Right renal cortex interstitium (tissue), 3 donors: Measurements from ENCODE around the gene MPP1. TPM values are rescaled to one million over a fixed set of nuclear protein-coding genes. Genes with fewer than 3 reads are reported as not detected.

ENCODE experiments used
- DNase-seq, 3 donors: peaks; one replicate each; pipeline ENCODE4 v3.0.0-alpha.2; 2013; ENCODE audit warnings: low read depth in 3 of 3, low spot score in 2 of 3
- polyA plus RNA-seq, 3 donors: library from polyadenylated mRNA; unstranded; fragments of 120-200 nt; gene quantifications; one replicate each; pipeline ENCODE4 v1.2.1, GENCODE V29; 2013; ENCODE audit not compliant: insufficient read length in 3 of 3

The MPP1 gene
- polyA plus RNA-seq, 3 donors, result 33.2 to 40.1 (median 35.6) TPM

DNA sequence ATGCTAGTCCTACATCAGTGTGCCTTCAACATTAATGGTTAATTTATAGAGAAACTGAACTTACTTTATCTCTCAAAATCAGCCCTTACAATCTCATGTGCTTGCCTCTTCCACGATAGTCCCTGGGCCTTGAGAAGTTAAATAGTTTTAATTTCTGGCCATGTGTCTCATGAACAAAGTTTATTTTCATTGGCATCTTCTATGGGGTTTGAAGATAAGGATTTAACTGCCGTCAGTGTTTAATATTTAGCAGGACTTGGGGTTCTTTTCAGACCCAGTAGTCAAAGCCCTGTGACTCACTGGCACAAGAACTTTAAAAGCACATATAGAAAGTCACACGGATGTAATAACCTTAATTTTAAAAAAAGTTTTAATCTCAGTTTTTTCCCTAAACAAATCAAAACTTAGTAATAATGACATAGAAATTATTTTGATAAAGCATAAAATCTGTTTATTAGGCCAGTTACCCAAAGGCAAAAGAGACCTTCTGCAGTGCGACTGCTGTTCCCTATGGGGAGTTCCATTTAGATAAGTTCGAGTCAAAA is 10.1 kb upstream of the MPP1 start:
- no peak for DNase-seq

DNA sequence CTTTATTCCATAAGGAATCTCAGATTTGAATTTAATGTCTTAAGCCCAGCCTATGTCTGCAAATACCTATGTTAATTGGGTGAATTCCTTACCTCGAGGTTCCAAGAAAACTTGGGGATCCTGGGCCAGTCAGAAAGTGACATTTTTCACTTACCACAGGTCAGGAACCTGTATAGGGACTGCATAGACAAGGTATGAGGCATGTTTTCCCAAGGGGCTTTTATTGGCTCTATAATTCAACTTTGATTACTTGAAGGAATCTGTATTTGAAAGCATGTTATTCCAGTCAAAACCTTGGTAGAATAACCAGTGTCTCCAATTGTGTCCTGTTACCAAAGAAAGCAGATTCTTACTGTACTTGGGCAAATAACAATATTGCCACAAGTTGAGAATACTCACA is 8.5 kb upstream of the MPP1 start:
- DNase-seq, result no peak

DNA sequence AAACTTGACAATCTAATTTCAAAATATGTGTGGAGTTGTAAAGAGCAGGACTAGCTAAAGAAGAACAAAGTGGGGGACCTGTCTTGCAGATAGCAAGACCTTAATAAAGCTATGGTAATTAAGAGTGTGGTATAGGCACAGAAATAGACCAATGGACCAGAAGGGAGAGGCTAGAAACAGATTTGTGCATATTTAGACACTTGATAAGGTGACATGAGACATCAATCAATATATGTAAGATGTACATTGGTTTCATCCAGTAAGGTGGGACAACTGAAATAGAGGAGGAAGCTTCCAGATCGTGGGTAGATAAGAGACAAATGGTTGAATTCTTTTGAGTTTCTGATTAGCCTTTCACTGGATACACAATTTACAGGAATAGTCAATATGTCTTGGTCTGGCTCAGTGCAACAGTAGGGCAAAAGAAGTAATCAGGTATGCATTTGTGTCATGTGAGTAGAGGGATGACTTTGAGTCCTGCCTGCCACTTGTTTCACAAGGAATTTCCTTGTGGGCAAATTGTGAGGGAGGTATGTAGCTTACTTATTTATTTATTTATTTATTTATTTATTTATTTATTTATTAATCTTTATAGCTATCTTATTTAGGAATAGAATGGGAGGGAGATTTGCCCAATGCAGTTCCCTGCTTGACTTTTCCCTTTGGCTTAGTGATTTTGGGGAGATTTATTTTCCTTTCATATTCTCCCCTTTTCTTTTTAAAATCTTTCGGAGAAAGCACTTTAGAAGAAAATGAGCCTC is 7.2 kb upstream of the MPP1 start:
- no peak for DNase-seq

DNA sequence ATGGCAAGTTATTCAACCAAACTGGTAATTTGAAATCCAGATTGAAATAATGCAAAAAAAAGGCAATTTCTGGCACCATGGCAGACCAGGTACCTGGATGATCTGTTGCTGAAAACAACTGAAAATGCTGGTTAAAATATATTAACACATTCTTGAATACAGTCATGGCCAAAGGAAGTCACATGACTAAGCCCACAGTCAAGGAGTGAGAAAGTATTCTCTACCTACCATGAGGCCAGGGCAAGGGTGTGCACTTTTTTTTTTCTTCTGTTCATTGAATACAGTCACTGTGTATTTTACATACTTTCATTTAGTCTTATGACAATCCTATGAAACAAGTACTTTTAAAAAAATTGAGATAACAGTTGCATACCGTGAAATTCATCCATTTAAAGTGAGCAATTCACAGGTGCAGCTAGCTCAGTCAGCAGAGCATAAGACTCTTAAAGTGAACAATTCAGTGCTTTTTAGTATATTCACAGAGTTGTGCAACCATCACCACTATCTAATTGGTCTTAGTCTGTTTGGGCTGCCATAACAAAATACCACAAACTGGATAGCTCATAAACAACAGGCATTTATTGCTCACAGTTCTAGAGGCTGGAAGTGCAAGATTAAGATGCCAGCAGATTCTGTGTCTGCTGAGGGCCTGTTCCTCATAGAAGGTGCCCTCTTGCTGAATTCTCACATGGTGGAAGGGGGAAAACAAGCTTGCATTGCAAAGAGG is 4.8 kb upstream of the MPP1 start:
- DNase-seq, result no peak

DNA sequence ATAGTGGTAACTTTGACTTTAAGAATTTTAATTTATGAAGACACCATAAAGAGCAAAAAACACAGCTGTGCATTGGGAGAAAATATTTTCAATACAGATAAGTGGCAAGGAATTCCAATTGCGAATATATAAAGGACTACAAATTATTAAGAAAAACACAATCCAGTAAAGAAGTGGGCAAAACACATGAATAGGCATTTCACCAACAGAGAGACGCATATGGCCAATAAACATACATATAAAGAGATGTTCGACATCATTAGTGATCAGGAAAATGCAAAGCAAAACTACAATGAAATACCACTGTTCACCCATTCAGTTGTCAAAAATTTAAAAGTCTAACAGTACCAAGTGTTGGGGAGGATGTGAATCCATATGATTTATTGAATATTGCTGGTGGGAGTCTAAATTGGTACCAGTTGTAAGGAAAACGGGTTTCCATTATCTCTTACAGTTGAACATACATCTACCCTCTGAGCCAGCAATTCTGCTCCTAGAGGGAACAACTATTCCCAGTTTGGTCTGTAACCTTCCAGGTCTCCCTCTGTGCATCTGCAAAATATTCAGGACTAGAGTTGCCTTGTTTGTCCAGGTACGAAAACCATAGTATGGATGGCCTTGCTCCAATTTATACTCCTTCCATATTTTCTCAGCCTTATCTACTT is 1.7 kb upstream of the MPP1 start:
- no peak for DNase-seq

DNA sequence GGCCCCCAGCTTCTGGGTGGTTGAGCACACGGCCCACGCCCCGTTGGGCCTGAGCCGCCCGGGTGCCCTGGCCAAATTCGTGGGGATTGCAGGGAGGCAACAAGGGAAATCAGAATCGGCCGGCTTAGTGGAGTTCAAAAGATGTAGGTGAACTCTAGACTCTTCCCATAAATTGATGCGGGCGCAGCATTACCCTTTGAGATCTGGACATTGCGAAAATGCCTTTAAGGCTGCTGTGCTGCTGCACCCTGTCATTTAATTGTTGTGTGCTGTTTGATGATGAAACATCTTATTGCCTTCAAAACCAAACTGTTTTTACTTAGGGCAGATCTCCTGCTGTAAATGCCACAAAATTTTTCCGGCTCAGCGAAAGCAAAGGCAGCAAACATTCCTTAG is 409 bp upstream of the MPP1 start:
- no peak for DNase-seq

DNA sequence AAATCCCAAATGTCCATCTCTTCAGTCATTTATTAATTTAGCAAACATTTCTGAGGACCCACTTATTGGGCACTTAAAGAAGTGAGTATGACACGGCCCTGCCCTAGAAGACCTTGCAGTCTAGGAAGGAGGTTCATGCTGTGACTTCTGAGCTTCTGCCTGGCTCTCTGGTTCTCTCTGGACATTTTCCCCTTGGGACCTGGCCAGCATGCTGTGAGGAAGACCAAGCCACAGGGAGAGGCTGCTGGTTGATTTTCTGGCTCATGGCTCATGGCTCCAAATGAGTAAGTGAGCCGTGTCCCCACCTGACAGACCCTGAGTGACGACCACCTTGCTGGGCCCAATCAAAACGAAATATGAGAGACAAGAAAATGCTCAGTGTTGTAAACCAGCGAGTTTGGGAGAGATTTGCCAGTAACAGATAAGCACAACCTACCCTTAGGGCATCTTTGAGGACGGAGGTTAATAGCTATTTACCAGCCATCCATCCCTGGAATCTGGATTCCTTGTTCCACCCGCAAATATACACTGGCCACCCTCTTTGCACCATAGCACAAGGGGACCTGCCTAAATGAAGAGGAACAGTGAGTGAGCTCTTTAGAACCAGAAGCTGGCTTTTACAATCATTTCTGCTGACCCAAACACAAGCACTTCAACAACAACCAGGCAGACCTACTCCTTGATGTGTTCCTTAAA is 876 bp downstream of the MPP1 start:
- DNase-seq, result no peak

DNA sequence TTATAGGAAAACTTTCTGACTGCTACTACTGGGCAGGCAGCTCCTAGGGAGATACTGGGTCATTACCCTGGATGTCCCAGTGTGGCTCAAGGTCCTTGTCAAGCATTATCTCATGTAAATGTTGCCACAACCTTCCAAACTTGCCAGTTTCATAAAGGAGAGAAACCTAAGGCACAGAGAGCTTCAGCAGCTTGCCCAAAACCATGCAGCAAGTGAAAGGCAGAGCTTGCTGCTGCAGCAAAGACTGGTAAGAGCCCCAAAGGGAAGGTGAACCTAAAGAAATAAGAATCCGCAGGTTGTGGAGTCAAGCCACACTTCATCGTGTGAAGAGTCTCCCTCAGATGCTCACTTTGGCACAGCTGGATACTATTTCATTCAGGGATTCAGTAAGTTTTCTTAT is 2.3 kb downstream of the MPP1 start:
- DNase-seq, result no peak

DNA sequence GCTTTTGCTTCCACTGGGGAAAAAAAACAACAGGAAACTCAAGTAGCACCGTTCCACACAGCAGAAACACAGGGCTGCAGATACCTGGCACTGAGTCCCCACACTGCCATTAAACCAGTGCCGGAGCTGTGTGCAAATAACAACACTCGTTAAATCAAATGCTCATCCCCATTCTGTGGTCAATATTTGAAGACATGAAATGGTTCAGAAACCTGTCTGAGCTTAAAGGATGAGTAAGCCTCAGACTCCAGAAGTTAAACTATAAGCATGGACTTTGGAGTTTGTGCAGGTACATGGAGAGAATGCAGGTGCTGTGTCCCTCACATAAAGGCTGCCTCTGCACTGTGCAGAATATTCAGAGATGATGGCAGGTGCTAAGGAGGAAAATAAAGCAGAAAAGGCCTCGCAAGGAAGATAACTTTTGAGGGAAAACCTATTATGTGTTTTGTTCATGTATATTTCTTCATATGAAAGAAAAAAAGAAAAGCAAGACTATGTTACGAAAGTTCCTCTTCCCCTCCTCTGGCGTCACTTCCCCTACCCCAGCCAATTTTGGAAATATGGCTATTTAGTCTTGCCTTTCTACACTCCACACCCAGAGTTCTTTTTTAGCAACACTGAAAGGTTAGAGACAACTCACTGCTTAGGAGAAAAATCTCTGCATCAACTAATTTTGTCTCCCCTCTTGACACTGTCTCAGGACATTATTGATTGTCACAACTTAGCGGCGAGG is 4.6 kb downstream of the MPP1 start:
- no peak for DNase-seq

DNA sequence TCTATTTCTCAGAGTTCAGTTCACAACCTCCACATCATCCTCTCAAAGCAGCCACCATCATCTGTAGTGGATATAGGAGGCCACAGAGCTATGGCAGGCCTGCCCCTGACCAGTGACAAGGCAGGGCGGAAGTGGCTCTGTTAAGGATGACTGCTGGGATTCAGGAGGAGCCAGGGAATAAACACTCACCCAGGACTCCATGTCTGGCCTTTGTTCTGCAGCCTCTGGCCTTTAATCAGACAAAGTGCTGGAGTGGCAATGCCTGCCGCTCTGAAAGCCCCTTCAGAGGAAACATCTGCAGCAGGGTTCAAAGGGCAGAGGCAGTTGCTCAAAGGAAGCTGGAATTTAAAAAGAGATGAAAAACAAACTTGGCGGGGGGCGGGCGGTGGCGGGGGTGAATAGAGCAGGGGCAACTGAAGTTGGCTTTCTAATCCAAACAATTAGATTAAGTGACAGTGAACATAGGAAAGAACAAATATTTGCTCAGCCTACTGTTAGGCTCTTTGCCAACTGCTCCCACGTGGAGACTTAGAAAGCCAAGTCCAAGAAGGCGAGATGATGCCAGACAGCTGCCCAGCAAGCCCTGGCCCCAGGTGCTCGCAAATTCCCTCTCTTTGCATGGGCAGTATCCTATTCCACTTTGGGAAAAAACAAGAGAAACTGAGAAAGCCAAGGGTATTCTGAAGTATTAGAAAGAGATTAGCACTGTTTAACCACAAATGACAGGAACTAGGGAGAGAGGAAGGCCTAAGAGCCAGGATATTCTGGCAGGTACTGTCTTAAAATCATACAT is 5.5 kb downstream of the MPP1 start:
- DNase-seq, result no peak

DNA sequence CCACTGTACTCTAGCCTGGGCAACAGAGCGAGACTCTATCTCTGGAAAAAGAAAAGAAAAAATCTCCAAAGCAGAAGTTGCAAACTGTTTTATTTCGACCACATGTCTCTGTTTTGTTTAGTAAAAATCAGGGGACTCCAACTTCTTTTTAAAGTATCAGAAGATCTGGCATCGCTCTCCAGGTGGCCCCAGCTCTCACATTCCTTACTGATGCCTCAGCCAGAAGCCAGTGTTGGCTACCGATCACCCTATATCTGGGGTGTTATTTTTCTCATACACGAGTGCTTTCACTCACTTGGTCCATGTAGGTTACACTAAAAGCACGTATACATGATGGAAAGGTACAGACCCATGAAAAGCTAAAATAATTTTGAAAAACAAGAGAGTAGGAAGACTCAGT is 8.3 kb downstream of the MPP1 start:
- no peak for DNase-seq

DNA sequence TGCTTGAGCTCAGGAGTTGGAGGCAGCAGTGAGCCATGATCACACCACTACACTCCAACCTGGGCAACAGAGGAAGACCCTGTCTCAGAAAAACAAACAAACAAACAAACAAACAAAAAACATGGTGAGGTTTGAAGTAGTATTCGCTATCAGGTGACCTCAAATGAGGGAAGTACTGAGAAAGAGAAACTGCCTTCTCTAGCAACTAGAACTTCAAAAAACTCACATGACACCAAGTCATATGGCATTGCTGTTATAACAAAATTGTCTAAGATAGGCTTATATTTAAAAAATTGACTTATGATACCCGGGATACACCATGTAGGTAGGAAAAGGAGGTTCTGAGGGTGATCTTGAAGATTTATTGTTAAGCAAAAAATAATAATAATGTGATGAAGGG is 10.3 kb downstream of the MPP1 start:
- no peak for DNase-seq

DNA sequence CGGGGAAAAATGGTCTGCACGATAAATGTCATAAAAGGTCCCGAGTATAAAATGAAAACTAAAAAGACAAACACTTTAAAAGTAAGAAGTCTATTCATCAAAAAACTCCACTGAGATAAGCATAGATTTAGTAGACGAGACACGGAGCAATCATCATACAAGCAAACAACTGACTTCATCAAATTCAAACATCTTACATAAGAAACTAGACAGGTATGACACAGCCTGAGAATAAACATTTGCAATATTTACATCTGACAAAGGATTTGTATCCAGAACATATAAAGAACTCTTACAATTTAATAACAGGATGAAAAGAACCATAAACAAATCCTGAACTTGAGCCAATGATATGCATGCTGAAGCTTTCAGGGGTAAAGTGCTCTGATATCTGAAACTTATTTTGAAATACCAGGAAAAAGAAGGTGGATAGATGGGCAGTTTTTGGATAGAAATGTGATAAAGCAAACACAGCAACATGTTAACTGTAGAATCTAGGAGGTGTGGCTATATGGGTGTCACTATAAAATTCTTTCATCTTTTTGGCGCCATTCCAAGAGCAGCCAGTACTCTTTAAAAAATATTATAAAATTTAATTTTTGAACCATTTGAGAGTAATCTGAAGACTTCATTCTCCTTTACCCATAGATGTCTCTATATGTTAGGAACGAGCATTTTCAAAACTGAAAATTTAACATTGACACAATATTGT is 12.0 kb downstream of the MPP1 start:
- no peak for DNase-seq

DNA sequence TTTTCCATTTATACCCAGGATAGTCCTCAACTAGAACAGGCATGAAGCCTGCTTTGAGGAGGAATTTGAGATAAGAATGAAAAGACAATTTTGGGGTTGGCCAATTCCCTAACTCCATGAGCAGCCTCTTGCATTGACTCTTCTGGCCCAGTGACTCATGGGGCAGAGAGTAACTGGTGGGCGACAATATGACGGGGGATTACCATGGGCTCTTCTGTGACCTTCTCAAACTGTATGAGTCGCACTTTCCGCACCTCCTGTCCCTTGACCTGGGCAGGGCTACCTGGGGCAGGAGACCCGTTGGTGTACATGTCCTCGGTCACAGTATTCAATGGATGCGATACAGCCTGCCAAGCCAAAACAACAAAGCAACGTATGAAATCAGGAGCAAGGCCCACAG is 13.3 kb downstream of the MPP1 start:
- DNase-seq, result no peak

DNA sequence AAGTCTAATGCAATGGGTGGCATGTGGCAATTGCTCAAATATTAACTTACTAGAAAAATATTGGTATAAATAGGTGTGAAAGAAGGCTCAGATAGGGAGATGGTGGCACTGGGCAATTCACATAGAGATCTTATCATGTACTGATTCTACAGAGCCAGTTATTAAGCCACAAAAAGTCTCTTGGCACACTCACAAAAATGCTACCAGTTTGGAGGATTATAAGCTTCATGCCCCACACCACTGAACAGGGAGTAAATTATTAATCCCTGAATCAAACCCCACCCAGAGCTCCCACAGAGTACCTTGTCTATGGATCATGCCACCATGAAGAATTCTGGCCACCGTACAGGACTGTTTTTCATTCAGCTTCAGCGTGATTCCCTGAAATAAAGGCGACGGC is 13.8 kb downstream of the MPP1 start:
- no peak for DNase-seq

DNA sequence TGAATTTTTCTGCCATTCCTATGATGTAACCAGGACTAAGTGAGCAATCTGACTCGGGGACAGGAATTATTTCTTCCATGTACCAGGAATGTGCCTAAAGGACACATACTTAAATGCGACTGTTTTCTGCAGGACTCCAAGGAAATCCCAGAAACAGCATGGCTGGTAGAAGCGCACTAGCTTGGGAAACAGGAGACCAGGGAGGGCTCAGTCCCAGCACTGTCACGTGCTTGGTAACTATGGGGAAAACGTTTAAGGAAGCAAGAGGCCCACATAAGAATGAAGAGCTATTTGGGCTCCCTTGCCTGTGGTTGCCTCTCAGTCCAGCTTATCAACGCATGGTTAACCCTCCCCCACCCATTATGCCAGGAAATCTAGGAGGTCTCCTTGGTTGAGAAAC is 19.6 kb downstream of the MPP1 start:
- DNase-seq, result no peak

DNA sequence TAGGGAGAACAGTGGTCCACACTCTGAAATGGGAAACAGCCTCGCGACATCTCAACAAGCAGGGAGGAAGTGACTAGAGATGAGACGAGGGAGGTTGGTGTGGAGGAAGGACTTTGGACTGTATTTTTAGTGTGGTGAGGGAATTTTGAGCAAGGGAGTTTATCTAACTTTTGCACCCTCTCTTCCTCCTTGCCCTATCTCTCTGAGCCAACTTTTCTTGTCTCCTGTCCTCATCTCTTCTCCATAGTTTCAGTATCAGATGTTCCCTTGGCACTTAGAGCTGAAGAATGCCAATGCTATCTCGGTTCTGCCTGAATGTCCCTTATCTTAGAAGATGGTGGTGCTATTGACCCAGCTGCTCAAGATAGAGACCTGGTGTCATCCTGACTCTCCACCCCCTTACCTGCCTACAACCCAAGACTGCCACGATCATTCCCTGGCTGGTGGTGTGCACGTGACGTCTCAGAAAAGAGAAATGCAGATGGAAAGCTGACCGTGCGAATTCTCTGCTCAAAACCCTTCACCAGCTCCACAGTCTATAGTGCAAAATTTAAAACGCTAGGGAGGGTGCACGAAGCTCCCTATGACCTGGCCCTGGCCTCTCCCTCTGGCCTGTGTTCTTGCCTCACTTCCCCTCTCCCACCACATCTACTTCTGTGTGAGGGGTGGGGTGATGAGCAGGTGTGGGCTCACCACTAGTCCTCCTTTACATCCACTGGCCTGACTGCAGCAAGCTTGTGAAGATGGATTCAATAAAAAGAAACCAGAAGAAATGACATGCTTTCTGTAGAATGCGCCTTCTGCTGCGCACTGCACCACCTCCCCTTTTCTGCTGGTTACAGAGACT is 20.9 kb downstream of the MPP1 start:
- DNase-seq, result no peak

DNA sequence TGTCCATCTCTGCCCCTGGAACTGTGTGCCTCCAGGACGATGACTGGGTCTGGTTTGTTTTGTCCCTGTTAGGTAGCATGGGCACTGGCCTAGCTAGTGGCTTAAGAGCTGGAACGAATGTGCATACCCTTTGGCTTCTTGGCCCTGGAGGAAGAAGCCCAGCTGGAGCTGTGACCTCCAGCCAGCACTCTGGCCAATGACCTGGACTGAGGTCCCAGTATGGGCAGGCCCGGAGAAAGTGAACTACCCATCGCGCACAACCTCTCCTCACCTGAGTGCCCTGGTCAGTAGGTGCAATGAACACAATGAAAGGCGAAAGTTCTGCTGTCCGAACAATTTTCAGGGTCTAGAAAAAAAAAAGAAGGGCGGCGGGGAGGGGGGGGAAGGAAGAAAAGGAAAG is 24.3 kb downstream of the MPP1 start:
- DNase-seq, result no peak
